Esophagus muscularis mucosa (tissue), 3 donors: ENCODE measurements around the gene TCF7.

Experiments used
- POLR2A ChIP-seq: fragments of 450-650 bp; IDR thresholded peaks from one replicate; pipeline ENCODE4 v1.6.1; 2017; ENCODE audit warnings: antibody characterized with exemption, moderate library complexity, mild to moderate bottlenecking, low read depth
- TF ChIP-seq, protein P1 (sequence below), 3 experiments: fragments of 200-600 bp in 2 of 3; fragments of 450-650 bp in 1 of 3; sonication (generic) in 2 of 3; IDR thresholded peaks; one replicate each; pipeline ENCODE4 v1.5.1; 2017 to 2019; ENCODE audit warnings: antibody characterized with exemption in 3 of 3, mild to moderate bottlenecking in 2 of 3, moderate library complexity in 1 of 3

DNA sequence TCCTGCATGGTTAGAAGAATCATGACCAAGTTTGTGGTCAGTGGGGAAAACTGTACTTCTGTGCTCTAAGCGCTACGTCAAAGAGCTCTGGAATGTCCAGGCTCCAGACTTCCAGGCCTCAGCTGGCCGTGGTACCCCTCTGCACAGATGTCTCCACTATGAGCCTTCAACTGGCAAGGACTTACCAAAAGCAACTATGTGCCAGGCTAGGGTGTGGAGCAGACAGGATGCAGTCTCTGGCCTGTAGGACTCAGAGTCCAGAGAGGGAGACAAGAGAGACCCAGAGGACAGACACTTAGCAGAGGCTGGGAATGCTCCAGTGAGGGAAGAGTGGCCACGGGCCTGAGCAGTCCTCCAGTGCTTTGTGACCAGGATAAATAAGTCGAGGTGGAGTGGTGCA is 31.0 kb upstream of the TCF7 start:
- no peak for TF ChIP-seq POLR2A
- TF ChIP-seq, protein P1, sequence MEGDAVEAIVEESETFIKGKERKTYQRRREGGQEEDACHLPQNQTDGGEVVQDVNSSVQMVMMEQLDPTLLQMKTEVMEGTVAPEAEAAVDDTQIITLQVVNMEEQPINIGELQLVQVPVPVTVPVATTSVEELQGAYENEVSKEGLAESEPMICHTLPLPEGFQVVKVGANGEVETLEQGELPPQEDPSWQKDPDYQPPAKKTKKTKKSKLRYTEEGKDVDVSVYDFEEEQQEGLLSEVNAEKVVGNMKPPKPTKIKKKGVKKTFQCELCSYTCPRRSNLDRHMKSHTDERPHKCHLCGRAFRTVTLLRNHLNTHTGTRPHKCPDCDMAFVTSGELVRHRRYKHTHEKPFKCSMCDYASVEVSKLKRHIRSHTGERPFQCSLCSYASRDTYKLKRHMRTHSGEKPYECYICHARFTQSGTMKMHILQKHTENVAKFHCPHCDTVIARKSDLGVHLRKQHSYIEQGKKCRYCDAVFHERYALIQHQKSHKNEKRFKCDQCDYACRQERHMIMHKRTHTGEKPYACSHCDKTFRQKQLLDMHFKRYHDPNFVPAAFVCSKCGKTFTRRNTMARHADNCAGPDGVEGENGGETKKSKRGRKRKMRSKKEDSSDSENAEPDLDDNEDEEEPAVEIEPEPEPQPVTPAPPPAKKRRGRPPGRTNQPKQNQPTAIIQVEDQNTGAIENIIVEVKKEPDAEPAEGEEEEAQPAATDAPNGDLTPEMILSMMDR (IDR thresholded peaks at IDR 0.05): no peak
